Right lobe of liver (tissue), 4 donors: ENCODE data around the gene TPRKB.

Source experiments
- CTCF ChIP-seq, 4 donors: fragments of 200-600 bp in 3 of 4; fragments of 450-650 bp in 1 of 4; IDR thresholded peaks; one replicate each; pipeline versions ENCODE4 v1.5.1 to v1.8.0; 2016 to 2022; ENCODE audit warnings: antibody characterized with exemption in 4 of 4, mild to moderate bottlenecking in 2 of 4
- POLR2A ChIP-seq: fragments of 450-650 bp; IDR thresholded peaks from one replicate; pipeline ENCODE4 v1.6.1; 2017; ENCODE audit warnings: antibody characterized with exemption, mild to moderate bottlenecking
- donor health status: DM: no; HTN: no; CAD: no.
- donor health status: DM: no; HTN: no; CAD: no.
- donor health status: DM: no; HTN: yes; CAD: no.

DNA sequence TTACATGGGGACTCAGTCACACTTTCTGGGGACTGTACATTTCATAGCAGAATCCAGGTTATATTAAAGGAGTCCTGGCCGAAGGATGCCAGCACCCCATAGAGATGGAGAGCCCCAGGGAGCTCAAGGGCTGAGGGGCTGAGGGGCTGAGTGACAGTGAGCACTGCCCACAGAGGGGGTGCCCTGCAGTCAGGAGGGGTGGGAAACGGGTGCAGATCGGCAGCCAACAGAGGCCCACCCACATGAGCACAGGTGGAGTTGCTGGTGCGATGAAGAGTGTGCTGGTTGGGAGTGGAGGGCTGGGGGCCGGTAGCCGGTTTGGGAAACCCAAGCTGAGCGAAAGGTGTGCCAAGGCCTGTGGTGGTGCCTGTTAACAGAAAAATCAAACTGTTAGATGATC is 32.1 kb downstream of the TPRKB start:
- TF ChIP-seq POLR2A, result no peak
- TF ChIP-seq CTCF (IDR thresholded peaks at IDR 0.05), result no peak
